ENCODE data around the gene MTG2. TPM values are rescaled to one million over a fixed set of nuclear protein-coding genes. Genes with fewer than 3 reads are reported as not detected.
A peak's percentile ranks its signal among the peaks of the same experiment; 100 is the strongest.

MTG2 gene
- total and polyA plus RNA-seq, 2 of the 13 experiments (the other 11 are each of a cell fraction or from before 2014, with no cell fraction given), result 20.4 to 37.8 TPM

DNA sequence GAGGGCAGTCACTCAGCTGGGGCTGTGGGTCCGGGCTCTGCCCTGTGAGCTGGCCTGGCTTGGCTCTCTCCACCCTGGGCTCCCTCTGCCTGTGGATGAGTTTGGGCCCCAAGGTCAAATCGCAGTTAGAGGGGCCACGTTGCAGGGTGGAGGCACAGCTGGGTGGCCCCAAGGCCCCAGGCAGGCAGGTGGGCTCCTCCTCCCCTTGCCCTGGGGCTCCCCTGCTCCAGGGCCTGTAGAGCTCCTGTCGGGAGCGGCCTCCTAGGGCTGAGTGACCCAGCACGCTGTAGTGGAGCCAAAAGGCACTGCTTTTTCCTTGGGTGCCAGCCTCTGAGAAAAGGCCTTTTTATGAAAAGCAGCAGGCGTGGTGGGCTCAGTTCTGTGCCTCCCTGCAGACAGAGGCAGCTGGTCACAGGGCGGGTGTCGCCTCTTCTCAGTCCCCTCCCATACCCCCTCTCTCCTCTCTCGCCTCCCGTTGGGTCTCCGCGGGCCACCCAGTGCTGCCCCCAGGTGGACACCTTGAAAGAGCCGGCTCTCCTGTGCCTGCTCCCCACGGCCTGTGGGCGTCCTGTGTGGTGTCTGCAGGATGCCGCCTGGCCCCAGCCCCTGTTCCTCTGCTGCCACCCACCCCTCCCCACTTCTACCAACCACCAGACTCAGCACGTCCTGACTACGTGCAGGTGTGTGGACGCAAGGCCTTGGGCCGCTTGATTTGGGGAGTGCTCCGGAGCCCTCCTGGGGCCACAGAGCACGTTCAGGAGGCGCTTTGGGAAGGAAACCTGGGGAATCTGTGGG, 26.0 kb upstream of the MTG2 start (continued):
- TF ChIP-seq REXO4 (CRISPR knock-in tag; IDR thresholded peaks at IDR 0.05; ENCODE audit: borderline replicate concordance) (no peak), ZNF235 (CRISPR knock-in tag; IDR thresholded peaks at IDR 0.05; ENCODE audit: borderline replicate concordance) (no peak), ZFP41 (CRISPR knock-in tag; IDR thresholded peaks at IDR 0.05; ENCODE audit: borderline replicate concordance) (no peak), CHCHD3 (CRISPR knock-in tag; IDR thresholded peaks at IDR 0.05) (0 out of 2 replicates have a peak, but pooled peaks have one; percentile 68), ERF (CRISPR knock-in tag; IDR thresholded peaks at IDR 0.05) (peak; percentile 45; the same call in 1 of the 2 replicates), ZNF619 (CRISPR knock-in tag; IDR thresholded peaks at IDR 0.05) (0 out of 2 replicates have a peak, but pooled peaks have one; percentile 52), ZNF510 (CRISPR knock-in tag; IDR thresholded peaks at IDR 0.05; ENCODE audit: low read depth) (no peak), ONECUT2 (CRISPR knock-in tag; IDR thresholded peaks at IDR 0.05) (no peak), DR1 (CRISPR knock-in tag; IDR thresholded peaks at IDR 0.05) (no peak), KLF9 (CRISPR knock-in tag; IDR thresholded peaks at IDR 0.05; ENCODE audit: low read depth) (no peak), TBP (CRISPR knock-in tag; IDR thresholded peaks at IDR 0.05) (no peak), GTF3A (CRISPR knock-in tag; conservative IDR thresholded peaks at IDR 0.05) (no peak), PHB2 (IDR thresholded peaks at IDR 0.05; ENCODE audit: partially characterized antibody) (no peak), ZNF83 (CRISPR knock-in tag; IDR thresholded peaks at IDR 0.05; ENCODE audit: borderline replicate concordance) (no peak), CBX5 (CRISPR knock-in tag; IDR thresholded peaks at IDR 0.05; ENCODE audit: borderline replicate concordance) (no peak), HNF4A (CRISPR knock-in tag; IDR thresholded peaks at IDR 0.05) (no peak), ZNF792 (CRISPR knock-in tag; IDR thresholded peaks at IDR 0.05) (no peak)
- TF ChIP-seq, protein P1, sequence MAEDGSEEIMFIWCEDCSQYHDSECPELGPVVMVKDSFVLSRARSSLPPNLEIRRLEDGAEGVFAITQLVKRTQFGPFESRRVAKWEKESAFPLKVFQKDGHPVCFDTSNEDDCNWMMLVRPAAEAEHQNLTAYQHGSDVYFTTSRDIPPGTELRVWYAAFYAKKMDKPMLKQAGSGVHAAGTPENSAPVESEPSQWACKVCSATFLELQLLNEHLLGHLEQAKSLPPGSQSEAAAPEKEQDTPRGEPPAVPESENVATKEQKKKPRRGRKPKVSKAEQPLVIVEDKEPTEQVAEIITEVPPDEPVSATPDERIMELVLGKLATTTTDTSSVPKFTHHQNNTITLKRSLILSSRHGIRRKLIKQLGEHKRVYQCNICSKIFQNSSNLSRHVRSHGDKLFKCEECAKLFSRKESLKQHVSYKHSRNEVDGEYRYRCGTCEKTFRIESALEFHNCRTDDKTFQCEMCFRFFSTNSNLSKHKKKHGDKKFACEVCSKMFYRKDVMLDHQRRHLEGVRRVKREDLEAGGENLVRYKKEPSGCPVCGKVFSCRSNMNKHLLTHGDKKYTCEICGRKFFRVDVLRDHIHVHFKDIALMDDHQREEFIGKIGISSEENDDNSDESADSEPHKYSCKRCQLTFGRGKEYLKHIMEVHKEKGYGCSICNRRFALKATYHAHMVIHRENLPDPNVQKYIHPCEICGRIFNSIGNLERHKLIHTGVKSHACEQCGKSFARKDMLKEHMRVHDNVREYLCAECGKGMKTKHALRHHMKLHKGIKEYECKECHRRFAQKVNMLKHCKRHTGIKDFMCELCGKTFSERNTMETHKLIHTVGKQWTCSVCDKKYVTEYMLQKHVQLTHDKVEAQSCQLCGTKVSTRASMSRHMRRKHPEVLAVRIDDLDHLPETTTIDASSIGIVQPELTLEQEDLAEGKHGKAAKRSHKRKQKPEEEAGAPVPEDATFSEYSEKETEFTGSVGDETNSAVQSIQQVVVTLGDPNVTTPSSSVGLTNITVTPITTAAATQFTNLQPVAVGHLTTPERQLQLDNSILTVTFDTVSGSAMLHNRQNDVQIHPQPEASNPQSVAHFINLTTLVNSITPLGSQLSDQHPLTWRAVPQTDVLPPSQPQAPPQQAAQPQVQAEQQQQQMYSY (CRISPR knock-in tag; IDR thresholded peaks at IDR 0.05), result no peak
- TF ChIP-seq, protein P2, sequence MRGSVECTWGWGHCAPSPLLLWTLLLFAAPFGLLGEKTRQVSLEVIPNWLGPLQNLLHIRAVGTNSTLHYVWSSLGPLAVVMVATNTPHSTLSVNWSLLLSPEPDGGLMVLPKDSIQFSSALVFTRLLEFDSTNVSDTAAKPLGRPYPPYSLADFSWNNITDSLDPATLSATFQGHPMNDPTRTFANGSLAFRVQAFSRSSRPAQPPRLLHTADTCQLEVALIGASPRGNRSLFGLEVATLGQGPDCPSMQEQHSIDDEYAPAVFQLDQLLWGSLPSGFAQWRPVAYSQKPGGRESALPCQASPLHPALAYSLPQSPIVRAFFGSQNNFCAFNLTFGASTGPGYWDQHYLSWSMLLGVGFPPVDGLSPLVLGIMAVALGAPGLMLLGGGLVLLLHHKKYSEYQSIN (CRISPR knock-in tag; IDR thresholded peaks at IDR 0.05; ENCODE audit: borderline replicate concordance), result no peak
- TF ChIP-seq, protein P3, sequence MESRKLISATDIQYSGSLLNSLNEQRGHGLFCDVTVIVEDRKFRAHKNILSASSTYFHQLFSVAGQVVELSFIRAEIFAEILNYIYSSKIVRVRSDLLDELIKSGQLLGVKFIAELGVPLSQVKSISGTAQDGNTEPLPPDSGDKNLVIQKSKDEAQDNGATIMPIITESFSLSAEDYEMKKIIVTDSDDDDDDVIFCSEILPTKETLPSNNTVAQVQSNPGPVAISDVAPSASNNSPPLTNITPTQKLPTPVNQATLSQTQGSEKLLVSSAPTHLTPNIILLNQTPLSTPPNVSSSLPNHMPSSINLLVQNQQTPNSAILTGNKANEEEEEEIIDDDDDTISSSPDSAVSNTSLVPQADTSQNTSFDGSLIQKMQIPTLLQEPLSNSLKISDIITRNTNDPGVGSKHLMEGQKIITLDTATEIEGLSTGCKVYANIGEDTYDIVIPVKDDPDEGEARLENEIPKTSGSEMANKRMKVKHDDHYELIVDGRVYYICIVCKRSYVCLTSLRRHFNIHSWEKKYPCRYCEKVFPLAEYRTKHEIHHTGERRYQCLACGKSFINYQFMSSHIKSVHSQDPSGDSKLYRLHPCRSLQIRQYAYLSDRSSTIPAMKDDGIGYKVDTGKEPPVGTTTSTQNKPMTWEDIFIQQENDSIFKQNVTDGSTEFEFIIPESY (CRISPR knock-in tag; IDR thresholded peaks at IDR 0.05), result peak; percentile 96
- TF ChIP-seq, protein P4, sequence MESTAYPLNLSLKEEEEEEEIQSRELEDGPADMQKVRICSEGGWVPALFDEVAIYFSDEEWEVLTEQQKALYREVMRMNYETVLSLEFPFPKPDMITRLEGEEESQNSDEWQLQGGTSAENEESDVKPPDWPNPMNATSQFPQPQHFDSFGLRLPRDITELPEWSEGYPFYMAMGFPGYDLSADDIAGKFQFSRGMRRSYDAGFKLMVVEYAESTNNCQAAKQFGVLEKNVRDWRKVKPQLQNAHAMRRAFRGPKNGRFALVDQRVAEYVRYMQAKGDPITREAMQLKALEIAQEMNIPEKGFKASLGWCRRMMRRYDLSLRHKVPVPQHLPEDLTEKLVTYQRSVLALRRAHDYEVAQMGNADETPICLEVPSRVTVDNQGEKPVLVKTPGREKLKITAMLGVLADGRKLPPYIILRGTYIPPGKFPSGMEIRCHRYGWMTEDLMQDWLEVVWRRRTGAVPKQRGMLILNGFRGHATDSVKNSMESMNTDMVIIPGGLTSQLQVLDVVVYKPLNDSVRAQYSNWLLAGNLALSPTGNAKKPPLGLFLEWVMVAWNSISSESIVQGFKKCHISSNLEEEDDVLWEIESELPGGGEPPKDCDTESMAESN (CRISPR knock-in tag; conservative IDR thresholded peaks at IDR 0.05), result no peak

All from HepG2 (cell line).